ENCODE results near the gene KIF26A. TPM values are rescaled to one million over a fixed set of nuclear protein-coding genes. Genes with fewer than 3 reads are reported as not detected.

Gene KIF26A
- total and polyA plus RNA-seq, 2 experiments from 2014 or later: 5.6 to 103 TPM

DNA sequence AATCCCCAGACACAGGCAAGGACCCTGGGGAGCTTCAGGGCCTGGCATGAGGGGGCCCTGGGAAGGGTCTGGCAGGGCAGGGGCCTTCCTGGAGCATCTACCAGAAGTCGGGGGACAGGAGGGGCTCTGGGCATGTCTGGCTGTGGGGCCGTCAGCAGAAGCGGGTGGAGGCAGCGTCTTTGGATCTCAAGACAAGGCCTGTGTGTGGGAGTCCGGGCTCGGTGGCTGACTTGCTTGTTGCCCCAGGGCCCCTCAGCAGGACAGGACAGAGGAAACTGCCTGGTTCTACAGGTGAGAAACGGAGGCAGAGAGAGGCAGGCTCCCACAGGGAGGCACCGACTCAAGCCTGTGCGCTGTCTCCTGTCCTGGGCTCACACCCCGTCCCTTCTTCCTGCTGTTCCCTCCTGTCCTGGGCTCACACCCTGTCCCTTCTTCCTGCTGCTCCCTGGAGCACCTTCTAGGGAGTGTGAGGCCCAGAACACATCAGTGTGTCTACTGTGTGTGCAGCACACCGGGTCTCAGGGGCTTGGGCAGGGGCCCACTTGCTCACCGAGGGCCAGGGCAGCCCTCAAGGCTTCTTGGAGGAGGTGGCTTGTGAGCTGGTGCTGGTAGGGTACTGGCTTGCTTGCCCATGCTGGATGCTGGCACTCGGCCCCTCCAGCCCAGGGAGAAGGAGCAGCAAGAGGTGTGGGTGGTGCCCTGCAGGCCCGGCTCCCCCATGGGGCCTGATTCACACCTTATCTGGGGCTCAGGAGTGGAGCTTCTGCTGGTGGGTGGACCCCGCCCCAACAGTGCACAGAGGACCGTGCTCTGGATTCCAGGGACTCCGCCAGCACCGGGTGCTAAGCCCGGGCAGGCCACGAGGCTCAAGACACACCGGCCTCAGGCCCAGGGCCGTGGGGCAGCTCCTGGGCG is 38.0 kb upstream of the KIF26A start:
- Histone ChIP-seq H3K79me2 (replicated peaks; ENCODE audit: insufficient read depth) (no peaks in the 10 kb centered on the region), H2AFZ (no peak overlapping the region), H4K20me1 (replicated peaks; ENCODE audit: insufficient read depth) (no peaks in the 10 kb centered on the region), H3K4me1 (ENCODE audit: insufficient read depth) (no peaks in the 10 kb centered on the region), H3K4me2 (no peak overlapping the region), H3K36me3 (ENCODE audit: insufficient read depth) (no peaks in the 10 kb centered on the region), H3K27me3 (ENCODE audit: insufficient read depth) (no peaks in the 10 kb centered on the region), H3K27ac (ENCODE audit: low read depth) (no peak overlapping the region), H3K4me3 (no peak overlapping the region), H3K9me2 (ENCODE audit: insufficient read depth) (no peaks in the 10 kb centered on the region), H3F3A (replicated peaks; ENCODE audit: low read depth) (no peaks in the 10 kb centered on the region)
- Mint-ChIP-seq H3K9me3 (no peaks in the 10 kb centered on the region), H3K4me1 (no peaks in the 10 kb centered on the region), H3K27me3 (ENCODE audit: insufficient read depth, low read depth, poor library complexity) (peaks cover 5% of the 10 kb centered on the region), H3K36me3 (ENCODE audit: low read depth) (no peaks in the 10 kb centered on the region), H3K27ac (no peak overlapping the region), H3K4me3 (no peak overlapping the region)
- no peak for TF ChIP-seq POLR2AphosphoS5 (IDR thresholded peaks at IDR 0.05; ENCODE audit: low read depth)
- ATAC-seq (no peak), DNase-seq (ENCODE audit: low spot score) (no peak)

GRCh38 chr14:104101086-104101621 is 37.2 kb upstream of the KIF26A start:
- Histone ChIP-seq H3K4me1 (ENCODE audit: insufficient read depth) (no peaks in the 10 kb centered on the region), H3K79me2 (replicated peaks; ENCODE audit: insufficient read depth) (no peaks in the 10 kb centered on the region), H3K36me3 (ENCODE audit: insufficient read depth) (no peaks in the 10 kb centered on the region), H2AFZ (no peak overlapping the region), H3K27ac (ENCODE audit: low read depth) (no peak overlapping the region), H3K27me3 (ENCODE audit: insufficient read depth) (no peaks in the 10 kb centered on the region), H3K4me2 (no peak overlapping the region), H4K20me1 (replicated peaks; ENCODE audit: insufficient read depth) (no peaks in the 10 kb centered on the region), H3F3A (replicated peaks; ENCODE audit: low read depth) (no peaks in the 10 kb centered on the region), H3K4me3 (no peak overlapping the region), H3K9me2 (ENCODE audit: insufficient read depth) (no peaks in the 10 kb centered on the region)
- no peak for TF ChIP-seq ZNF331 (CRISPR knock-in tag; IDR thresholded peaks at IDR 0.05; ENCODE audit: low read depth)
- TF ChIP-seq POLR2AphosphoS5 (IDR thresholded peaks at IDR 0.05; ENCODE audit: low read depth): no peak
- TF ChIP-seq, protein P1, sequence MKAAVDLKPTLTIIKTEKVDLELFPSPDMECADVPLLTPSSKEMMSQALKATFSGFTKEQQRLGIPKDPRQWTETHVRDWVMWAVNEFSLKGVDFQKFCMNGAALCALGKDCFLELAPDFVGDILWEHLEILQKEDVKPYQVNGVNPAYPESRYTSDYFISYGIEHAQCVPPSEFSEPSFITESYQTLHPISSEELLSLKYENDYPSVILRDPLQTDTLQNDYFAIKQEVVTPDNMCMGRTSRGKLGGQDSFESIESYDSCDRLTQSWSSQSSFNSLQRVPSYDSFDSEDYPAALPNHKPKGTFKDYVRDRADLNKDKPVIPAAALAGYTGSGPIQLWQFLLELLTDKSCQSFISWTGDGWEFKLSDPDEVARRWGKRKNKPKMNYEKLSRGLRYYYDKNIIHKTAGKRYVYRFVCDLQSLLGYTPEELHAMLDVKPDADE (IDR thresholded peaks at IDR 0.05): no peak
- TF ChIP-seq CREB1 (CRISPR knock-in tag; IDR thresholded peaks at IDR 0.05; ENCODE audit: low read depth): no peak
- Mint-ChIP-seq H3K36me3 (ENCODE audit: low read depth) (no peaks in the 10 kb centered on the region), H3K27me3 (ENCODE audit: insufficient read depth, low read depth, poor library complexity) (peaks cover 5% of the 10 kb centered on the region), H3K4me1 (no peaks in the 10 kb centered on the region), H3K27ac (no peak overlapping the region), H3K4me3 (no peak overlapping the region), H3K9me3 (no peaks in the 10 kb centered on the region)
- ATAC-seq (no peak), DNase-seq (ENCODE audit: low spot score) (no peak)

GRCh38 chr14:104101651-104102281 is 36.6 kb upstream of the KIF26A start:
- H3K27me3 Mint-ChIP-seq (ENCODE audit: insufficient read depth, low read depth, poor library complexity): peaks cover 5% of the 10 kb centered on the region
- H3K4me3 ChIP-seq: no peak overlapping the region
- TF ChIP-seq, protein P2, sequence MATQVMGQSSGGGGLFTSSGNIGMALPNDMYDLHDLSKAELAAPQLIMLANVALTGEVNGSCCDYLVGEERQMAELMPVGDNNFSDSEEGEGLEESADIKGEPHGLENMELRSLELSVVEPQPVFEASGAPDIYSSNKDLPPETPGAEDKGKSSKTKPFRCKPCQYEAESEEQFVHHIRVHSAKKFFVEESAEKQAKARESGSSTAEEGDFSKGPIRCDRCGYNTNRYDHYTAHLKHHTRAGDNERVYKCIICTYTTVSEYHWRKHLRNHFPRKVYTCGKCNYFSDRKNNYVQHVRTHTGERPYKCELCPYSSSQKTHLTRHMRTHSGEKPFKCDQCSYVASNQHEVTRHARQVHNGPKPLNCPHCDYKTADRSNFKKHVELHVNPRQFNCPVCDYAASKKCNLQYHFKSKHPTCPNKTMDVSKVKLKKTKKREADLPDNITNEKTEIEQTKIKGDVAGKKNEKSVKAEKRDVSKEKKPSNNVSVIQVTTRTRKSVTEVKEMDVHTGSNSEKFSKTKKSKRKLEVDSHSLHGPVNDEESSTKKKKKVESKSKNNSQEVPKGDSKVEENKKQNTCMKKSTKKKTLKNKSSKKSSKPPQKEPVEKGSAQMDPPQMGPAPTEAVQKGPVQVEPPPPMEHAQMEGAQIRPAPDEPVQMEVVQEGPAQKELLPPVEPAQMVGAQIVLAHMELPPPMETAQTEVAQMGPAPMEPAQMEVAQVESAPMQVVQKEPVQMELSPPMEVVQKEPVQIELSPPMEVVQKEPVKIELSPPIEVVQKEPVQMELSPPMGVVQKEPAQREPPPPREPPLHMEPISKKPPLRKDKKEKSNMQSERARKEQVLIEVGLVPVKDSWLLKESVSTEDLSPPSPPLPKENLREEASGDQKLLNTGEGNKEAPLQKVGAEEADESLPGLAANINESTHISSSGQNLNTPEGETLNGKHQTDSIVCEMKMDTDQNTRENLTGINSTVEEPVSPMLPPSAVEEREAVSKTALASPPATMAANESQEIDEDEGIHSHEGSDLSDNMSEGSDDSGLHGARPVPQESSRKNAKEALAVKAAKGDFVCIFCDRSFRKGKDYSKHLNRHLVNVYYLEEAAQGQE (IDR thresholded peaks at IDR 0.05; ENCODE audit: unreplicated experiment): no peak
- TF ChIP-seq EZH2phosphoT487 (IDR thresholded peaks at IDR 0.05; ENCODE audit: unreplicated experiment) (no peak), POLR2AphosphoS5 (IDR thresholded peaks at IDR 0.05; ENCODE audit: low read depth) (no peak), ZNF331 (CRISPR knock-in tag; IDR thresholded peaks at IDR 0.05; ENCODE audit: low read depth) (no peak), ZNF114 (CRISPR knock-in tag; IDR thresholded peaks at IDR 0.05) (no peak), EZH2 (IDR thresholded peaks at IDR 0.05; ENCODE audit: low read depth, unreplicated experiment) (no peak)
- TF ChIP-seq, protein P3, sequence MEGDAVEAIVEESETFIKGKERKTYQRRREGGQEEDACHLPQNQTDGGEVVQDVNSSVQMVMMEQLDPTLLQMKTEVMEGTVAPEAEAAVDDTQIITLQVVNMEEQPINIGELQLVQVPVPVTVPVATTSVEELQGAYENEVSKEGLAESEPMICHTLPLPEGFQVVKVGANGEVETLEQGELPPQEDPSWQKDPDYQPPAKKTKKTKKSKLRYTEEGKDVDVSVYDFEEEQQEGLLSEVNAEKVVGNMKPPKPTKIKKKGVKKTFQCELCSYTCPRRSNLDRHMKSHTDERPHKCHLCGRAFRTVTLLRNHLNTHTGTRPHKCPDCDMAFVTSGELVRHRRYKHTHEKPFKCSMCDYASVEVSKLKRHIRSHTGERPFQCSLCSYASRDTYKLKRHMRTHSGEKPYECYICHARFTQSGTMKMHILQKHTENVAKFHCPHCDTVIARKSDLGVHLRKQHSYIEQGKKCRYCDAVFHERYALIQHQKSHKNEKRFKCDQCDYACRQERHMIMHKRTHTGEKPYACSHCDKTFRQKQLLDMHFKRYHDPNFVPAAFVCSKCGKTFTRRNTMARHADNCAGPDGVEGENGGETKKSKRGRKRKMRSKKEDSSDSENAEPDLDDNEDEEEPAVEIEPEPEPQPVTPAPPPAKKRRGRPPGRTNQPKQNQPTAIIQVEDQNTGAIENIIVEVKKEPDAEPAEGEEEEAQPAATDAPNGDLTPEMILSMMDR (conservative IDR thresholded peaks at IDR 0.05; ENCODE audit: low read depth in 2 of 2): no peak

More at GRCh38 chr14:104101651-104102281, 36.6 kb upstream of the KIF26A start:
- Histone ChIP-seq H3K36me3 (ENCODE audit: insufficient read depth) (no peaks in the 10 kb centered on the region), H3F3A (replicated peaks; ENCODE audit: low read depth) (no peaks in the 10 kb centered on the region), H3K79me2 (replicated peaks; ENCODE audit: insufficient read depth) (no peaks in the 10 kb centered on the region), H3K27ac (ENCODE audit: low read depth) (no peak overlapping the region), H3K4me1 (ENCODE audit: insufficient read depth) (no peaks in the 10 kb centered on the region), H4K20me1 (replicated peaks; ENCODE audit: insufficient read depth) (no peaks in the 10 kb centered on the region), H3K27me3 (ENCODE audit: insufficient read depth) (no peaks in the 10 kb centered on the region), H2AFZ (no peak overlapping the region), H3K4me2 (no peak overlapping the region), H3K9me2 (ENCODE audit: insufficient read depth) (no peaks in the 10 kb centered on the region)
- DNase-seq (ENCODE audit: low spot score): no peak
- H3K4me3 Mint-ChIP-seq: no peak overlapping the region
- no peak for ATAC-seq
- H3K9me3 Mint-ChIP-seq: no peaks in the 10 kb centered on the region
- no peaks in the 10 kb centered on the region for H3K4me1 Mint-ChIP-seq
- no peak overlapping the region for H3K27ac Mint-ChIP-seq
- H3K36me3 Mint-ChIP-seq (ENCODE audit: low read depth): no peaks in the 10 kb centered on the region
